Measurements from ENCODE around the gene CHMP2A. TPM values are rescaled to one million over a fixed set of nuclear protein-coding genes. Genes with fewer than 3 reads are reported as not detected.

The CHMP2A gene
- polyA plus RNA-seq, 1 donor from 2014 or later = 189 TPM

DNA sequence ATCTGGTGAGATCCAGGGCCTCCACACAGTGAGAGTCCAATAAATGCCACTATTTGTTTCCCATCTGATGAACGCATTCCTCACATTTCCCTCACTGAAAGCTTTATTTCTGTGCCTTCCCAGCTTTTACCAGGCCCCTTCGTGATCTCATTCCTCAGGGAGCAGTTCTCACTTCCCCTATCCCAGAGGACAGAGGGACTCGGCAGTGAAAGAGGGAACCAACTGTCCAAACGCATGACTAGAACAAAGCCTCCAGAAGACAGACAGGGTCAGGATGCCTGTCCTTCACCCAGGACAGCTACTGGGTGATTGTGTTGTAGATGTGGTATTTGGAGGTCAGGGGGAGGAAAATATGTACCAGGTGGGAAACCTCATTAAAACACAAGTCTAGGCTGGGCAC, 33.3 kb downstream of the CHMP2A start:
- Histone ChIP-seq H3K4me2 (ENCODE audit: low read length) (no peak overlapping the region), H3F3A (ENCODE audit: insufficient read depth, low read length, poor library complexity, severe bottlenecking) (peaks cover 7% of the 10 kb centered on the region), H3K9me3 (ENCODE audit: low read length) (no peaks in the 10 kb centered on the region), H3K27me3 (ENCODE audit: insufficient read depth, low read depth, low read length) (no peaks in the 10 kb centered on the region), H4K20me1 (ENCODE audit: insufficient read depth) (no peaks in the 10 kb centered on the region), H3K36me3 (ENCODE audit: insufficient read depth, low read length) (no peaks in the 10 kb centered on the region), H2AFZ (ENCODE audit: low read depth, low read length) (no peak overlapping the region), H3K9ac (ENCODE audit: low read length) (no peak overlapping the region), H3K27ac (ENCODE audit: low read length) (no peak overlapping the region), H3K79me2 (replicated peaks; ENCODE audit: insufficient read depth, low read length) (peaks cover 13% of the 10 kb centered on the region), H3K4me3 (ENCODE audit: low read length) (no peak overlapping the region), H3K9me2 (ENCODE audit: insufficient read depth, low read length) (no peaks in the 10 kb centered on the region)
- TF ChIP-seq SMC3 (conservative IDR thresholded peaks at IDR 0.05; ENCODE audit: poor library complexity) (no peak), POLR2AphosphoS5 (IDR thresholded peaks at IDR 0.05) (no peak), TAF1 (IDR thresholded peaks at IDR 0.05; ENCODE audit: low read depth) (no peak), REST (IDR thresholded peaks at IDR 0.05; ENCODE audit: borderline replicate concordance) (no peak), MXI1 (conservative IDR thresholded peaks at IDR 0.05; ENCODE audit: poor library complexity, severe bottlenecking) (no peak), RAD21 (conservative IDR thresholded peaks at IDR 0.05) (no peak), EP300 (conservative IDR thresholded peaks at IDR 0.05; ENCODE audit: poor library complexity, severe bottlenecking) (no peak), EZH2 (IDR thresholded peaks at IDR 0.05; ENCODE audit: borderline replicate concordance, insufficient read depth, low read length, poor library complexity, severe bottlenecking) (no peak)
- TF ChIP-seq, protein P1, sequence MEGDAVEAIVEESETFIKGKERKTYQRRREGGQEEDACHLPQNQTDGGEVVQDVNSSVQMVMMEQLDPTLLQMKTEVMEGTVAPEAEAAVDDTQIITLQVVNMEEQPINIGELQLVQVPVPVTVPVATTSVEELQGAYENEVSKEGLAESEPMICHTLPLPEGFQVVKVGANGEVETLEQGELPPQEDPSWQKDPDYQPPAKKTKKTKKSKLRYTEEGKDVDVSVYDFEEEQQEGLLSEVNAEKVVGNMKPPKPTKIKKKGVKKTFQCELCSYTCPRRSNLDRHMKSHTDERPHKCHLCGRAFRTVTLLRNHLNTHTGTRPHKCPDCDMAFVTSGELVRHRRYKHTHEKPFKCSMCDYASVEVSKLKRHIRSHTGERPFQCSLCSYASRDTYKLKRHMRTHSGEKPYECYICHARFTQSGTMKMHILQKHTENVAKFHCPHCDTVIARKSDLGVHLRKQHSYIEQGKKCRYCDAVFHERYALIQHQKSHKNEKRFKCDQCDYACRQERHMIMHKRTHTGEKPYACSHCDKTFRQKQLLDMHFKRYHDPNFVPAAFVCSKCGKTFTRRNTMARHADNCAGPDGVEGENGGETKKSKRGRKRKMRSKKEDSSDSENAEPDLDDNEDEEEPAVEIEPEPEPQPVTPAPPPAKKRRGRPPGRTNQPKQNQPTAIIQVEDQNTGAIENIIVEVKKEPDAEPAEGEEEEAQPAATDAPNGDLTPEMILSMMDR (IDR thresholded peaks at IDR 0.05; ENCODE audit: poor library complexity, severe bottlenecking) = no peak

- Histone ChIP-seq H3K9me2 (ENCODE audit: insufficient read depth, low read length) (no peaks in the 10 kb centered on the region), H3F3A (ENCODE audit: insufficient read depth, low read length, poor library complexity, severe bottlenecking) (peaks cover 7% of the 10 kb centered on the region), H3K36me3 (ENCODE audit: insufficient read depth, low read length) (no peaks in the 10 kb centered on the region), H3K9ac (ENCODE audit: low read length) (peak overlapping the region; percentile 97), H3K9me3 (ENCODE audit: low read length) (no peaks in the 10 kb centered on the region), H3K4me3 (ENCODE audit: low read length) (peak overlapping the region; percentile 92), H2AFZ (ENCODE audit: low read depth, low read length) (peak overlapping the region; percentile 66), H3K27ac (ENCODE audit: low read length) (peak overlapping the region; percentile 95), H3K27me3 (ENCODE audit: insufficient read depth, low read depth, low read length) (no peaks in the 10 kb centered on the region), H3K4me2 (ENCODE audit: low read length) (peak overlapping the region; percentile 78), H3K79me2 (replicated peaks; ENCODE audit: insufficient read depth, low read length) (peaks cover 13% of the 10 kb centered on the region), H4K20me1 (ENCODE audit: insufficient read depth) (no peaks in the 10 kb centered on the region)
- TF ChIP-seq EP300 (conservative IDR thresholded peaks at IDR 0.05; ENCODE audit: poor library complexity, severe bottlenecking) (no peak), SMC3 (conservative IDR thresholded peaks at IDR 0.05; ENCODE audit: poor library complexity) (no peak), RAD21 (conservative IDR thresholded peaks at IDR 0.05) (no peak), TAF1 (IDR thresholded peaks at IDR 0.05; ENCODE audit: low read depth) (no peak), EZH2 (IDR thresholded peaks at IDR 0.05; ENCODE audit: borderline replicate concordance, insufficient read depth, low read length, poor library complexity, severe bottlenecking) (no peak), REST (IDR thresholded peaks at IDR 0.05; ENCODE audit: borderline replicate concordance) (no peak), MXI1 (conservative IDR thresholded peaks at IDR 0.05; ENCODE audit: poor library complexity, severe bottlenecking) (no peak), POLR2AphosphoS5 (IDR thresholded peaks at IDR 0.05) (no peak)
- TF ChIP-seq, protein P1 (IDR thresholded peaks at IDR 0.05; ENCODE audit: poor library complexity, severe bottlenecking) = no peak
Observed at GRCh38 chr19:58520257-58520599, 34.7 kb downstream of the CHMP2A start.
